IMR-90 (cell line): ENCODE data around the gene SPPL3. TPM values are rescaled to one million over a fixed set of nuclear protein-coding genes. Genes with fewer than 3 reads are reported as not detected.

Experiments
- ATAC-seq: fragments of 200-7000 bp; cut with Tn5 transposase; 2 replicates; pipeline ENCODE4 v1.9.1; 2020; ENCODE audit warnings: low read depth, mild to moderate bottlenecking, moderate library complexity
- BruUV-seq: library from RNA; stranded (reverse); fragments of 400-500 nt; replicated peaks from 2 replicates; lab custom pipeline; 2021; lab: Mats Ljungman, UMichigan
- CTCF ChIA-PET: fragments of 300-600 bp; formaldehyde crosslinking; extraction: SDS; loops from one replicate; lab custom pipeline; 2021; ENCODE audit warnings: antibody characterized with exemption; lab: Yijun Ruan, JAX
- POLR2A ChIA-PET: fragments of 300-600 bp; sonication (Branson Sonifier 250); formaldehyde crosslinking; loops from one replicate; lab custom pipeline; 2022; ENCODE audit warnings: antibody characterized with exemption; ENCODE audit not compliant: unreplicated experiment; lab: Charles Lee
- DNase-seq: peaks from one replicate; pipeline ENCODE4 v3.0.0; 2013
- H2AFZ ChIP-seq: replicated peaks from 2 replicates; pipeline ENCODE3; 2013; ENCODE audit warnings: low read length, mild to moderate bottlenecking; ENCODE audit not compliant: poor library complexity
- H2AK5ac ChIP-seq: 2 replicates; pipeline ENCODE4 v1.6.1; 2013; ENCODE audit warnings: low read depth, low read length, inconsistent platforms
- H2AK9ac ChIP-seq: replicated peaks from 2 replicates; pipeline ENCODE3; 2013; ENCODE audit warnings: mild to moderate bottlenecking, low read depth, low read length, moderate library complexity; ENCODE audit not compliant: poor library complexity
- H2BK120ac ChIP-seq: 2 replicates; pipeline ENCODE4 v1.6.1; 2013; ENCODE audit warnings: low read depth, low read length, inconsistent platforms
- H2BK15ac ChIP-seq: 3 replicates; pipeline ENCODE4 v1.6.1; 2013; ENCODE audit warnings: low read depth, low read length, inconsistent platforms
- H2BK20ac ChIP-seq: 2 replicates; pipeline ENCODE4 v1.6.1; 2013; ENCODE audit warnings: low read depth, mild to moderate bottlenecking, inconsistent platforms, low read length, moderate library complexity
- H2BK5ac ChIP-seq: 2 replicates; pipeline ENCODE4 v1.6.1; 2013; ENCODE audit warnings: mild to moderate bottlenecking, low read depth, low read length, inconsistent platforms; ENCODE audit not compliant: poor library complexity, severe bottlenecking
- H3K14ac ChIP-seq: replicated peaks from 2 replicates; pipeline ENCODE4 v1.6.1; 2013; ENCODE audit warnings: low read depth, low read length, inconsistent platforms
- H3K18ac ChIP-seq: 2 replicates; pipeline ENCODE4 v1.6.1; 2013; ENCODE audit warnings: low read depth, low read length, control low read depth
- H3K23ac ChIP-seq: 2 replicates; pipeline ENCODE4 v1.6.1; 2013; ENCODE audit warnings: low read depth, low read length, inconsistent platforms
- H3K27ac ChIP-seq: 2 replicates; pipeline ENCODE4 v1.5.1; 2013; ENCODE audit warnings: mild to moderate bottlenecking, control low read depth, low read length; ENCODE audit not compliant: insufficient read depth
- H3K27me3 ChIP-seq: 2 replicates; pipeline ENCODE4 v1.6.1; 2013; ENCODE audit warnings: low read length; ENCODE audit not compliant: control insufficient read depth, insufficient read depth
- H3K36me3 ChIP-seq: 2 replicates; pipeline ENCODE4 v1.6.1; 2013; ENCODE audit warnings: low read length, mixed read lengths; ENCODE audit not compliant: control insufficient read depth, insufficient read depth
- H3K4ac ChIP-seq: 2 replicates; pipeline ENCODE4 v1.6.1; 2013; ENCODE audit warnings: low read depth, low read length, inconsistent platforms
- H3K4me1 ChIP-seq: 2 replicates; pipeline ENCODE4 v1.6.1; 2013; ENCODE audit warnings: low read length, mixed read lengths; ENCODE audit not compliant: control insufficient read depth, insufficient read depth
- H3K4me2 ChIP-seq: 2 replicates; pipeline ENCODE4 v1.6.1; 2013; ENCODE audit warnings: low read depth, mild to moderate bottlenecking, control low read depth, low read length, moderate library complexity
- H3K4me3 ChIP-seq: 2 replicates; pipeline ENCODE4 v1.5.1; 2013; ENCODE audit warnings: low read depth, mild to moderate bottlenecking, control low read depth, low read length, moderate library complexity; ENCODE audit not compliant: insufficient read depth
- H3K56ac ChIP-seq: 2 replicates; pipeline ENCODE4 v1.6.1; 2013; ENCODE audit warnings: low read length, inconsistent platforms; ENCODE audit not compliant: insufficient read depth; ENCODE audit errors: extremely low read depth
- H3K79me1 ChIP-seq, 2 experiments: 2 replicates each; pipeline ENCODE4 v1.6.1; 2013; ENCODE audit warnings: low read length in 2 of 2, inconsistent platforms in 1 of 2, low read depth in 1 of 2
- H3K9ac ChIP-seq: 2 replicates; pipeline ENCODE4 v1.6.1; 2013; ENCODE audit warnings: low read depth, low read length, control low read depth
- H3K9me1 ChIP-seq: 2 replicates; pipeline ENCODE4 v1.6.1; 2013; ENCODE audit warnings: low read length, inconsistent platforms; ENCODE audit not compliant: insufficient read depth
- H3K9me3 ChIP-seq: 2 replicates; pipeline ENCODE4 v1.6.1; 2013; ENCODE audit warnings: low read length; ENCODE audit not compliant: control insufficient read depth, insufficient read depth
- H4K20me1 ChIP-seq: 2 replicates; pipeline ENCODE4 v1.6.1; 2013; ENCODE audit warnings: low read length, inconsistent platforms; ENCODE audit not compliant: insufficient read depth
- H4K5ac ChIP-seq: 2 replicates; pipeline ENCODE4 v1.6.1; 2013; ENCODE audit warnings: mild to moderate bottlenecking, low read depth, low read length, control low read depth
- H4K8ac ChIP-seq, 2 experiments: 2 replicates each; pipeline ENCODE4 v1.6.1; 2013; ENCODE audit warnings: low read depth in 2 of 2, low read length in 2 of 2, control low read depth in 1 of 2, inconsistent platforms in 1 of 2
- H4K91ac ChIP-seq: 2 replicates; pipeline ENCODE4 v1.6.1; 2013; ENCODE audit warnings: low read depth, low read length, inconsistent platforms; ENCODE audit not compliant: insufficient read depth
- CHD1 ChIP-seq: IDR thresholded peaks from 2 replicates; pipeline ENCODE4 v1.6.1; 2012; ENCODE audit warnings: low read depth, low read length, improper control_type of control experiment
- MAFK ChIP-seq: IDR thresholded peaks from 2 replicates; pipeline ENCODE4 v1.6.1; 2012; ENCODE audit warnings: low read depth, low read length, improper control_type of control experiment
- MXI1 ChIP-seq: IDR thresholded peaks from 2 replicates; pipeline ENCODE4 v1.6.1; 2012; ENCODE audit warnings: low read depth, mild to moderate bottlenecking, low read length, moderate library complexity, borderline replicate concordance
- RFX5 ChIP-seq: IDR thresholded peaks from 2 replicates; pipeline ENCODE4 v1.8.0; 2012; ENCODE audit warnings: low read depth, mild to moderate bottlenecking, low read length, moderate library complexity
- WGBS, 2 experiments: methylation state at CpG; one replicate each; pipeline versions ENCODE4 v1.1.5 to v1.1.7; 2013; ENCODE audit warnings: missing lambda C conversion rate in 2 of 2; ENCODE audit not compliant: insufficient read length in 1 of 2; ENCODE audit errors: extremely low coverage in 2 of 2; 5-methylcytosine and 5-hydroxymethylcytosine counted together
- dilution Hi-C: fragments of 300-500 bp; cut with HindIII; formaldehyde crosslinking; loops from one replicate; pipeline ENCODE4 v1.14.3; 2018; ENCODE audit warnings: low sequenced_read_pairs; ENCODE audit not compliant: unreplicated experiment
- in situ Hi-C: fragments of 300-500 bp; cut with MboI; formaldehyde crosslinking; loops from 3 replicates; pipeline ENCODE4 v1.14.3; 2019; ENCODE audit warnings: low sequenced_read_pairs, inconsistent platforms, mixed read lengths
- intact Hi-C: fragments of 100-400 bp; cut with micrococcal nuclease; formaldehyde crosslinking; loops from 2 replicates; pipeline ENCODE4 v1.10.0; 2022
- polyA plus RNA-seq, 3 experiments: library from polyadenylated mRNA; depleted of rRNA; stranded (reverse); fragments of >200 nt; gene quantifications; 2 replicates each; pipeline ENCODE4 v1.2.3, GENCODE V29; 2012; ENCODE audit warnings: low replicate concordance in 1 of 3
- total RNA-seq: library from RNA; depleted of rRNA; stranded (reverse); fragments of >200 nt; gene quantifications from 2 replicates; pipeline ENCODE4 v1.2.3, GENCODE V29; 2012
- TF ChIP-seq, protein P1 (sequence below): fragments of 150-350 bp; IDR thresholded peaks from 2 replicates; pipeline ENCODE4 v1.6.1; 2017; ENCODE audit warnings: mild to moderate bottlenecking, antibody characterized with exemption, low read length, low read depth

Gene SPPL3
- total and polyA plus RNA-seq, 2 of the 4 experiments (the other 2 are of a cell fraction) = 1.6 to 18.0 TPM

DNA sequence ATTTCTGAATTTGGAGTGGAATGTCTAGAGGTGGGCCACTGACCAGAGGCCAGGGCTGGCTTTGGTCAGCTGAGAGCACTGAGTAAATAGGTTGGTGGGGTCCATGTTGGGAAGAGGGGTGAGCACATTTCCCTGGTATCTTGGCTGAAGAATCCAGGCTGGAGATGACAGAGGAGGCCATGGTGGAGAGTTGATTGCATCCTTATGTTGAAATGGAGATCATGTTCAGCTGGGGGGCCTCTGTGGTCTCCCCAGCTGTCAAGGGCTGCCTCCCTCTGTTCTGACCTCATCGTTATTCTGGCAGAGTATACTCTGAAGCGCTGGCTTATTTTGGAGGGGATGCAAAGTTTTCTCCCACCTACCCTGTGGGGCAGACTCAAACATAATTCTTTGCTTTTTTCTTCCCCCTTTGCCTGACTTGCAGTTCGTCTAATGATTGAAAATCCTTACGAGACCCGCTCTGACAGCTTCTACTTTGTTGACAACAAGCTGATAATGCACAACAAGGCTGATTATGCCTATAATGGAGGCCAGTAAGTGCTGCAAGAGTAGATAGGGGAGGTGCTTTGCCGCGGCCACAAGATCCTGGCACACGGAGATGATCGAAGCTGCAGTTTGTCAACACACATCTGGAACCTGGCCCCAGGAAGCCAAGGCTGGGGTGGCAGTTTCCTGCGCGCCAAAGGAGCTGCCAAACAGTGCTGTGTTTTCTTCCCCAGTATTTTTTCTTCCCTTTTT lies 184.5 kb downstream of the SPPL3 start:
- peaks cover 11% of the 10 kb centered on the region for H3K9me1 ChIP-seq
- H3K18ac ChIP-seq = no peak overlapping the region
- intact Hi-C loops (no loop called here), in situ Hi-C loops (no loop called here), dilution Hi-C loops (no loop called here)
- H3K56ac ChIP-seq = no peak overlapping the region
- peaks cover 44% of the 10 kb centered on the region for H3K36me3 ChIP-seq
- ChIA-PET POLR2A (no interaction called here), CTCF (interaction anchor here (0.5 kb wide), 1 partner anchor 172 kb away, joined by 4 read pairs; no protein-coding TSS in a partner anchor)
- H3K4me2 ChIP-seq = no peak overlapping the region
- H2AK9ac ChIP-seq = no peak overlapping the region
- peaks cover 18 to 34% of the 10 kb centered on the region in 2 experiments; a peak in 3 of 4 replicates for H3K79me1 ChIP-seq
- no peaks in the 10 kb centered on the region for H4K20me1 ChIP-seq
- no peak overlapping the region for H3K4me3 ChIP-seq
- H3K27ac ChIP-seq = no peak overlapping the region
- H3K4me1 ChIP-seq = peaks cover 11% of the 10 kb centered on the region; the same call in 1 of the 2 replicates
- H4K91ac ChIP-seq = no peak overlapping the region
- no peak overlapping the region for H3K9ac ChIP-seq
- no peak overlapping the region for H2BK5ac ChIP-seq
- H3K9me3 ChIP-seq = no peaks in the 10 kb centered on the region
- H4K5ac ChIP-seq = no peak overlapping the region
- no peak for ATAC-seq
- H3K27me3 ChIP-seq = no peaks in the 10 kb centered on the region
- peak; percentile 26 for DNase-seq
- H4K8ac ChIP-seq = no peak overlapping the region
- no peak overlapping the region for H2BK20ac ChIP-seq
- no peak overlapping the region for H2BK120ac ChIP-seq
- no peak overlapping the region for H3K23ac ChIP-seq
- TF ChIP-seq CHD1 = no peak
- TF ChIP-seq MAFK = no peak
- TF ChIP-seq RFX5 = no peak
- TF ChIP-seq MXI1 = no peak
- TF ChIP-seq, protein P1, sequence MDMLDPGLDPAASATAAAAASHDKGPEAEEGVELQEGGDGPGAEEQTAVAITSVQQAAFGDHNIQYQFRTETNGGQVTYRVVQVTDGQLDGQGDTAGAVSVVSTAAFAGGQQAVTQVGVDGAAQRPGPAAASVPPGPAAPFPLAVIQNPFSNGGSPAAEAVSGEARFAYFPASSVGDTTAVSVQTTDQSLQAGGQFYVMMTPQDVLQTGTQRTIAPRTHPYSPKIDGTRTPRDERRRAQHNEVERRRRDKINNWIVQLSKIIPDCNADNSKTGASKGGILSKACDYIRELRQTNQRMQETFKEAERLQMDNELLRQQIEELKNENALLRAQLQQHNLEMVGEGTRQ = no peak
- no TSS peak for BruUV-seq
- no peak overlapping the region for H2BK15ac ChIP-seq
- no peak overlapping the region for H2AFZ ChIP-seq
- H3K4ac ChIP-seq = no peak overlapping the region
- H3K14ac ChIP-seq = no peak overlapping the region
- 100% methylated on average over 3 of the region's 11 CpGs; no CpG with 5 or more reads in 1 of the 2 experiments for WGBS, 2 experiments
- H2AK5ac ChIP-seq = no peak overlapping the region
